HG03460 (cell line): ENCODE measurements around the gene FLOT1.

Source experiments
- ATAC-seq: cut with Tn5 transposase; IDR thresholded peaks from one replicate; pipeline ENCODE4 v1.9.1; 2021; ENCODE audit not compliant: unreplicated experiment

Gene FLOT1

GRCh38 chr6:30747902-30748769 lies 5.6 kb upstream of the FLOT1 start:
- ATAC-seq, result no peak

- no peak for ATAC-seq
Measured at GRCh38 chr6:30747300-30747687, 4.8 kb upstream of the FLOT1 start.

- ATAC-seq, result no peak
Measured at GRCh38 chr6:30744054-30744805, 1.7 kb upstream of the FLOT1 start, which contains the start of gene IER3. IER3 (minus strand) TSS chr6:30744547; CDS start chr6:30744518, 29 bp downstream.

- peak; percentile 21 for ATAC-seq
Measured at GRCh38 chr6:30743099-30744053, 889 bp upstream of the FLOT1 start.

GRCh38 chr6:30741789-30742315 lies 635 bp downstream of the FLOT1 start:
- no peak for ATAC-seq

GRCh38 chr6:30741063-30741779 lies 1.3 kb downstream of the FLOT1 start:
- no peak for ATAC-seq

GRCh38 chr6:30740540-30740870 lies 2.0 kb downstream of the FLOT1 start:
- ATAC-seq, result no peak

GRCh38 chr6:30738532-30738931 lies 4.0 kb downstream of the FLOT1 start:
- no peak for ATAC-seq

- peak; percentile 38 for ATAC-seq
Measured at GRCh38 chr6:30735668-30736314, 6.7 kb downstream of the FLOT1 start.

- ATAC-seq, result no peak
Measured at GRCh38 chr6:30732237-30732943, 10.1 kb downstream of the FLOT1 start.

- ATAC-seq, result peak; percentile 59
Measured at GRCh38 chr6:30730601-30731435, 11.7 kb downstream of the FLOT1 start.

- ATAC-seq, result no peak
Measured at GRCh38 chr6:30727920-30728553, 14.4 kb downstream of the FLOT1 start.

GRCh38 chr6:30726506-30727413 lies 15.7 kb downstream of the FLOT1 start:
- no peak for ATAC-seq

GRCh38 chr6:30725713-30726505 lies 16.6 kb downstream of the FLOT1 start:
- no peak for ATAC-seq

GRCh38 chr6:30724906-30725667 lies 17.4 kb downstream of the FLOT1 start:
- ATAC-seq, result no peak
